CD14-positive monocyte (primary cell): Measurements from ENCODE around the gene SEZ6L. TPM values are rescaled to one million over a fixed set of nuclear protein-coding genes. Genes with fewer than 3 reads are reported as not detected.

ENCODE experiments used
- DNase-seq, 3 donors: peaks; one replicate each; pipeline ENCODE4 v3.0.0-alpha.2; 2011 to 2022
- H2AFZ ChIP-seq: 2 replicates; pipeline ENCODE4 v1.6.0; 2012; ENCODE audit warnings: mild to moderate bottlenecking, low read depth, low read length, inconsistent platforms; ENCODE audit not compliant: insufficient read depth, poor library complexity, severe bottlenecking
- H3K27ac ChIP-seq, 2 donors: 1 replicate in 1 of 2; 2 replicates in 1 of 2; pipeline ENCODE4 v1.5.1; 2012 to 2013; ENCODE audit warnings: low read length in 2 of 2, control low read depth in 1 of 2, inconsistent platforms in 1 of 2, low read depth in 1 of 2, mild to moderate bottlenecking in 1 of 2
- H3K27me3 ChIP-seq, 2 donors: one replicate each; pipeline versions ENCODE4 v1.6.0 to v1.6.1; 2011 to 2013; ENCODE audit warnings: low read length in 2 of 2; ENCODE audit not compliant: control insufficient read depth in 2 of 2, insufficient read depth in 2 of 2
- H3K36me3 ChIP-seq, 2 donors: replicated peaks in 1 of 2; 1 replicate in 1 of 2; 2 replicates in 1 of 2; pipeline versions ENCODE4 v1.5.1 to v1.6.1; 2012 to 2013; ENCODE audit warnings: low read length in 2 of 2, control low read depth in 1 of 2, inconsistent platforms in 1 of 2, mild to moderate bottlenecking in 1 of 2; ENCODE audit not compliant: insufficient read depth in 2 of 2, control insufficient read depth in 1 of 2
- H3K4me1 ChIP-seq, 2 donors: 1 replicate in 1 of 2; 2 replicates in 1 of 2; pipeline versions ENCODE4 v1.5.1 to v1.6.1; 2012 to 2013; ENCODE audit warnings: low read length in 2 of 2, control low read depth in 1 of 2, inconsistent platforms in 1 of 2, mild to moderate bottlenecking in 1 of 2, moderate library complexity in 1 of 2; ENCODE audit not compliant: insufficient read depth in 2 of 2, control insufficient read depth in 1 of 2
- H3K4me2 ChIP-seq: replicated peaks from 2 replicates; pipeline ENCODE3; 2012; ENCODE audit warnings: low read length, moderate library complexity, mild to moderate bottlenecking; ENCODE audit not compliant: poor library complexity, severe bottlenecking; ENCODE audit errors: extremely low read depth
- H3K4me3 ChIP-seq, 3 experiments: fragments of 200-600 bp in 1 of 3; sonication (generic) in 1 of 3; replicated peaks in 1 of 3; 1 replicate in 2 of 3; 2 replicates in 1 of 3; pipeline ENCODE4 v1.5.1; 2011 to 2013; ENCODE audit warnings: low read length in 3 of 3, mild to moderate bottlenecking in 3 of 3, control low read depth in 2 of 3, low read depth in 2 of 3, inconsistent platforms in 1 of 3, moderate library complexity in 1 of 3
- H3K79me2 ChIP-seq: 2 replicates; pipeline ENCODE4 v1.6.0; 2012; ENCODE audit warnings: mild to moderate bottlenecking, control low read depth, inconsistent platforms, low read length, moderate library complexity; ENCODE audit not compliant: insufficient read depth
- H3K9ac ChIP-seq: 2 replicates; pipeline ENCODE4 v1.6.0; 2017; ENCODE audit warnings: low read length, mild to moderate bottlenecking; ENCODE audit not compliant: insufficient read depth, poor library complexity, severe bottlenecking
- H3K9me3 ChIP-seq, 2 donors: replicated peaks in 1 of 2; 1 replicate in 1 of 2; 2 replicates in 1 of 2; pipeline versions ENCODE4 v1.5.1 to v1.6.1; 2012 to 2013; ENCODE audit warnings: low read length in 2 of 2, control low read depth in 1 of 2; ENCODE audit not compliant: control insufficient read depth in 1 of 2, insufficient read depth in 1 of 2
- H4K20me1 ChIP-seq: 2 replicates; pipeline ENCODE4 v1.6.0; 2012; ENCODE audit warnings: mild to moderate bottlenecking, low read length, control low read depth, moderate library complexity; ENCODE audit not compliant: insufficient read depth
- H3K27ac Mint-ChIP-seq, 7 donors: one replicate each; pipeline ENCODE4 v1.8.0; 2020; ENCODE audit warnings: mild to moderate bottlenecking in 7 of 7, mixed read lengths in 7 of 7, moderate library complexity in 6 of 7, inconsistent platforms in 2 of 7
- H3K27me3 Mint-ChIP-seq, 3 donors: one replicate each; pipeline ENCODE4 v1.8.0; 2021 to 2022; ENCODE audit warnings: low read depth in 3 of 3, mild to moderate bottlenecking in 3 of 3, mixed read lengths in 3 of 3, moderate library complexity in 3 of 3, inconsistent platforms in 1 of 3
- H3K36me3 Mint-ChIP-seq, 2 donors: one replicate each; pipeline ENCODE4 v1.8.0; 2020; ENCODE audit warnings: mixed read lengths in 2 of 2, inconsistent platforms in 1 of 2, mild to moderate bottlenecking in 1 of 2
- H3K4me1 Mint-ChIP-seq: one replicate; pipeline ENCODE4 v1.8.0; 2020; ENCODE audit warnings: mild to moderate bottlenecking, mixed read lengths
- H3K4me3 Mint-ChIP-seq, 2 donors: one replicate each; pipeline ENCODE4 v1.8.0; 2020; ENCODE audit warnings: mild to moderate bottlenecking in 2 of 2, mixed read lengths in 2 of 2, moderate library complexity in 1 of 2
- H3K9me3 Mint-ChIP-seq, 7 donors: one replicate each; pipeline ENCODE4 v1.8.0; 2020 to 2022; ENCODE audit warnings: mixed read lengths in 7 of 7, mild to moderate bottlenecking in 6 of 7, moderate library complexity in 6 of 7, inconsistent platforms in 2 of 7
- CTCF ChIP-seq: fragments of 200-600 bp; IDR thresholded peaks from one replicate; pipeline ENCODE4 v1.8.0; 2022; ENCODE audit warnings: antibody characterized with exemption, mild to moderate bottlenecking
- WGBS: methylation state at CpG from one replicate; pipeline ENCODE4 v1.1.5; 2013; ENCODE audit warnings: missing lambda C conversion rate; ENCODE audit not compliant: insufficient coverage; 5-methylcytosine and 5-hydroxymethylcytosine counted together
- intact Hi-C, 2 donors: fragments of 100-400 bp; cut with micrococcal nuclease; formaldehyde crosslinking; loops; one replicate each; pipeline versions ENCODE4 v1.15.0 to v1.15.1; 2023
- polyA plus RNA-seq, 3 donors: library from polyadenylated mRNA; depleted of rRNA in 1 of 3; unstranded in 2 of 3; stranded (reverse) in 1 of 3; fragments of 300-500 nt in 2 of 3; fragments of >200 nt in 1 of 3; fragmentation: Illumina TruSeq in 2 of 3; gene quantifications; 1 replicate in 2 of 3; 2 replicates in 1 of 3; pipeline ENCODE4 v1.2.3, GENCODE V29; 2012 to 2021

Gene SEZ6L
- polyA plus RNA-seq, 3 donors, result 0.43 to 2.8 (median 0.71) TPM

- Mint-ChIP-seq H3K27me3 (peaks cover 0 to 1% (median 0%) of the 10 kb centered on the region in 3 donors), H3K4me3 (no peak overlapping the region), H3K36me3 (no peaks in the 10 kb centered on the region), H3K4me1 (peaks cover 6% of the 10 kb centered on the region), H3K27ac (peak overlapping the region in 1 of 7 donors; percentile 62), H3K9me3 (peaks cover 0 to 3% (median 0%) of the 10 kb centered on the region in 7 donors)
- Histone ChIP-seq H3K79me2 (no peaks in the 10 kb centered on the region), H3K4me2 (no peak overlapping the region), H2AFZ (no peak overlapping the region), H3K27ac (no peak overlapping the region), H3K27me3 (no peaks in the 10 kb centered on the region), H3K9me3 (no peaks in the 10 kb centered on the region), H3K4me3 (no peak overlapping the region), H3K9ac (no peak overlapping the region), H3K36me3 (no peaks in the 10 kb centered on the region), H4K20me1 (no peaks in the 10 kb centered on the region), H3K4me1 (peaks cover under 1 to 4% of the 10 kb centered on the region in 2 donors)
- no CpG with 5 or more reads among the region's 3 CpGs for WGBS
- peak; percentile 58 to 71 (median 64) for DNase-seq
- TF ChIP-seq CTCF, result peak; percentile 85
- intact Hi-C loops, result loop anchor here (1.0 to 10.0 kb wide), 3 partner anchors 63 to 256 kb away; partner anchors contain the start of gene MIAT (in 1 of the 2)
Measured at GRCh38 chr22:26398741-26399153, 229.5 kb downstream of the SEZ6L start.

- Histone ChIP-seq H3K4me1 (peaks cover 6 to 9% of the 10 kb centered on the region in 2 donors), H4K20me1 (no peaks in the 10 kb centered on the region), H3K9ac (no peak overlapping the region), H3K4me3 (no peak overlapping the region), H3K9me3 (no peaks in the 10 kb centered on the region), H3K79me2 (no peaks in the 10 kb centered on the region), H3K36me3 (no peaks in the 10 kb centered on the region), H3K27me3 (no peaks in the 10 kb centered on the region), H3K4me2 (no peak overlapping the region), H3K27ac (no peak overlapping the region), H2AFZ (no peak overlapping the region)
- Mint-ChIP-seq H3K27me3 (peaks cover 0 to 1% (median 0%) of the 10 kb centered on the region in 3 donors), H3K4me3 (no peak overlapping the region), H3K9me3 (peaks cover 0 to 3% (median 0%) of the 10 kb centered on the region in 7 donors), H3K27ac (no peak overlapping the region), H3K36me3 (no peaks in the 10 kb centered on the region), H3K4me1 (peaks cover 11% of the 10 kb centered on the region)
- no CpG with 5 or more reads among the region's 1 CpG for WGBS
- intact Hi-C loops, result loop anchor here in 1 of 2 donors (2.0 to 10.0 kb wide), 2 partner anchors 64 to 256 kb away; partner anchors contain the start of gene MIAT
- DNase-seq, result no peak
- TF ChIP-seq CTCF, result no peak
Measured at GRCh38 chr22:26399289-26399688, 230.0 kb downstream of the SEZ6L start.
